Activated naive CD4-positive, alpha-beta T cell treated with anti-CD3 and anti-CD28 coated beads, Interleukin-2, amount 50 U/mL, for 72 hours (primary cell): ENCODE data around the gene IQSEC1. TPM values are rescaled to one million over a fixed set of nuclear protein-coding genes. Genes with fewer than 3 reads are reported as not detected.

Experiments
- ATAC-seq, 2 donors: fragments of 150-1000 bp; cut with Tn5 transposase; 2 replicates each; pipeline ENCODE4 v1.10.0; 2021; ENCODE audit warnings: mild to moderate bottlenecking in 2 of 2, moderate library complexity in 2 of 2
- DNase-seq, 2 donors: peaks; one replicate each; pipeline ENCODE4 v3.0.0; 2021 to 2022; ENCODE audit warnings: low spot score in 2 of 2
- H3K27ac Mint-ChIP-seq, 2 donors: one replicate each; pipeline ENCODE4 v1.8.0; 2022; ENCODE audit warnings: mild to moderate bottlenecking in 2 of 2, mixed read lengths in 2 of 2
- H3K36me3 Mint-ChIP-seq, 2 donors: one replicate each; pipeline ENCODE4 v1.8.0; 2022; ENCODE audit warnings: mixed read lengths in 2 of 2
- H3K9me3 Mint-ChIP-seq, 2 donors: one replicate each; pipeline ENCODE4 v1.8.0; 2022; ENCODE audit warnings: mixed read lengths in 2 of 2
- total RNA-seq, 2 donors: library from RNA; stranded (reverse); gene quantifications; one replicate each; pipeline ENCODE4 v1.2.3, GENCODE V29; 2022

Gene IQSEC1
- total RNA-seq, 2 donors from 2014 or later = 25.0 to 37.1 TPM

- no peak for DNase-seq
- peaks cover 0 to 31% of the 10 kb centered on the region in 2 donors for H3K36me3 Mint-ChIP-seq
- no peaks in the 10 kb centered on the region for H3K9me3 Mint-ChIP-seq
- ATAC-seq = no peak
- H3K27ac Mint-ChIP-seq = peak overlapping the region; percentile 94 to 97
Observed at GRCh38 chr3:13010780-13011572, 62.3 kb downstream of the IQSEC1 start.

GRCh38 chr3:13009946-13010315 is 63.3 kb downstream of the IQSEC1 start:
- Mint-ChIP-seq H3K9me3 (no peaks in the 10 kb centered on the region), H3K36me3 (peaks cover 0 to 31% of the 10 kb centered on the region in 2 donors), H3K27ac (peak overlapping the region; percentile 47 to 97)
- no peak for DNase-seq
- ATAC-seq = no peak

- peak in 1 of 2 donors; percentile 9 for ATAC-seq
Observed at GRCh38 chr3:13009132-13009945, 63.9 kb downstream of the IQSEC1 start.

GRCh38 chr3:13008155-13008995 is 64.9 kb downstream of the IQSEC1 start:
- peak overlapping the region; percentile 51 to 97 for H3K27ac Mint-ChIP-seq
- DNase-seq = no peak
- no peaks in the 10 kb centered on the region for H3K9me3 Mint-ChIP-seq
- H3K36me3 Mint-ChIP-seq = peaks cover 0 to 27% of the 10 kb centered on the region in 2 donors
- no peak for ATAC-seq

More at GRCh38 chr3:13009132-13009945, 63.9 kb downstream of the IQSEC1 start:
- H3K27ac Mint-ChIP-seq = peak overlapping the region; percentile 75 to 97
- no peaks in the 10 kb centered on the region for H3K9me3 Mint-ChIP-seq
- H3K36me3 Mint-ChIP-seq = peaks cover 0 to 31% of the 10 kb centered on the region in 2 donors
- DNase-seq = peak; percentile 25 to 82

- Mint-ChIP-seq H3K9me3 (no peaks in the 10 kb centered on the region), H3K27ac (peak overlapping the region in 1 of 2 donors; percentile 97), H3K36me3 (peaks cover 0 to 24% of the 10 kb centered on the region in 2 donors)
- no peak for ATAC-seq
- DNase-seq = no peak
Observed at GRCh38 chr3:13007251-13007941, 65.8 kb downstream of the IQSEC1 start.

- H3K9me3 Mint-ChIP-seq = no peaks in the 10 kb centered on the region
- DNase-seq (no peak), ATAC-seq (no peak)
- H3K27ac Mint-ChIP-seq = no peak overlapping the region
- peaks cover 0 to 22% of the 10 kb centered on the region in 2 donors for H3K36me3 Mint-ChIP-seq
Observed at GRCh38 chr3:13006216-13006990, 66.8 kb downstream of the IQSEC1 start.

GRCh38 chr3:13005301-13005700 is 67.9 kb downstream of the IQSEC1 start:
- H3K36me3 Mint-ChIP-seq = peaks cover 0 to 11% of the 10 kb centered on the region in 2 donors
- H3K9me3 Mint-ChIP-seq = no peaks in the 10 kb centered on the region
- ATAC-seq (no peak), DNase-seq (no peak)
- peak overlapping the region in 1 of 2 donors; percentile 22 for H3K27ac Mint-ChIP-seq

GRCh38 chr3:13004376-13004775 is 68.9 kb downstream of the IQSEC1 start:
- ATAC-seq (no peak), DNase-seq (no peak)
- no peaks in the 10 kb centered on the region for H3K9me3 Mint-ChIP-seq
- peaks cover 0 to 5% of the 10 kb centered on the region in 2 donors for H3K36me3 Mint-ChIP-seq
- H3K27ac Mint-ChIP-seq = no peak overlapping the region

GRCh38 chr3:13003608-13004007 is 69.6 kb downstream of the IQSEC1 start:
- peak overlapping the region; percentile 18 to 84 for H3K27ac Mint-ChIP-seq
- no peaks in the 10 kb centered on the region for H3K9me3 Mint-ChIP-seq
- H3K36me3 Mint-ChIP-seq = peaks cover 0 to 3% of the 10 kb centered on the region in 2 donors
- ATAC-seq = no peak
- no peak for DNase-seq

GRCh38 chr3:13002398-13003124 is 70.7 kb downstream of the IQSEC1 start:
- ATAC-seq (peak; percentile 89 to 90), DNase-seq (no peak)
- Mint-ChIP-seq H3K9me3 (no peaks in the 10 kb centered on the region), H3K27ac (peak overlapping the region in 1 of 2 donors; percentile 84), H3K36me3 (no peaks in the 10 kb centered on the region)

- ATAC-seq = no peak
- Mint-ChIP-seq H3K36me3 (no peaks in the 10 kb centered on the region), H3K27ac (peak overlapping the region; percentile 33 to 60), H3K9me3 (no peaks in the 10 kb centered on the region)
- DNase-seq = no peak
Observed at GRCh38 chr3:12999147-13000140, 73.8 kb downstream of the IQSEC1 start.

- no peak for ATAC-seq
- DNase-seq = no peak
- no peaks in the 10 kb centered on the region for H3K36me3 Mint-ChIP-seq
- no peaks in the 10 kb centered on the region for H3K9me3 Mint-ChIP-seq
- H3K27ac Mint-ChIP-seq = peak overlapping the region in 1 of 2 donors; percentile 4
Observed at GRCh38 chr3:12998648-12999047, 74.6 kb downstream of the IQSEC1 start.

- Mint-ChIP-seq H3K36me3 (no peaks in the 10 kb centered on the region), H3K9me3 (no peaks in the 10 kb centered on the region), H3K27ac (no peak overlapping the region)
Observed at GRCh38 chr3:12997387-12997786, 75.8 kb downstream of the IQSEC1 start.

GRCh38 chr3:12996181-12996506 is 77.1 kb downstream of the IQSEC1 start:
- H3K27ac Mint-ChIP-seq = no peak overlapping the region

More at GRCh38 chr3:12997387-12997786, 75.8 kb downstream of the IQSEC1 start:
- DNase-seq = no peak
- ATAC-seq = no peak

More at GRCh38 chr3:12996181-12996506, 77.1 kb downstream of the IQSEC1 start:
- ATAC-seq = no peak
- H3K9me3 Mint-ChIP-seq = no peaks in the 10 kb centered on the region
- H3K36me3 Mint-ChIP-seq = no peaks in the 10 kb centered on the region
- no peak for DNase-seq
